OCI-LY3 (cell line): ENCODE data around the gene WASHC2C.
"Not testable (repeated sequence)": the region's sequence is repeated elsewhere in the genome, so short reads cannot be mapped to it uniquely, and the experiment has no call there.

ENCODE experiments used
- EZH2phosphoT487 ChIP-seq: fragments of 200-600 bp; shearing (Covaris generic); IDR thresholded peaks from 2 replicates; pipeline ENCODE4 v1.6.1; 2018; ENCODE audit warnings: antibody characterized with exemption, mixed run types, low read depth
- TF ChIP-seq, protein P1 (sequence below): fragments of 200-600, 300-600 bp; sonication (generic); IDR thresholded peaks from 2 replicates; pipeline ENCODE4 v1.5.1; 2014; ENCODE audit warnings: antibody characterized with exemption, low read length, low read depth

GRCh38 chr10:45768334-45768733 is 41.3 kb downstream of the WASHC2C start:
- TF ChIP-seq, protein P1, sequence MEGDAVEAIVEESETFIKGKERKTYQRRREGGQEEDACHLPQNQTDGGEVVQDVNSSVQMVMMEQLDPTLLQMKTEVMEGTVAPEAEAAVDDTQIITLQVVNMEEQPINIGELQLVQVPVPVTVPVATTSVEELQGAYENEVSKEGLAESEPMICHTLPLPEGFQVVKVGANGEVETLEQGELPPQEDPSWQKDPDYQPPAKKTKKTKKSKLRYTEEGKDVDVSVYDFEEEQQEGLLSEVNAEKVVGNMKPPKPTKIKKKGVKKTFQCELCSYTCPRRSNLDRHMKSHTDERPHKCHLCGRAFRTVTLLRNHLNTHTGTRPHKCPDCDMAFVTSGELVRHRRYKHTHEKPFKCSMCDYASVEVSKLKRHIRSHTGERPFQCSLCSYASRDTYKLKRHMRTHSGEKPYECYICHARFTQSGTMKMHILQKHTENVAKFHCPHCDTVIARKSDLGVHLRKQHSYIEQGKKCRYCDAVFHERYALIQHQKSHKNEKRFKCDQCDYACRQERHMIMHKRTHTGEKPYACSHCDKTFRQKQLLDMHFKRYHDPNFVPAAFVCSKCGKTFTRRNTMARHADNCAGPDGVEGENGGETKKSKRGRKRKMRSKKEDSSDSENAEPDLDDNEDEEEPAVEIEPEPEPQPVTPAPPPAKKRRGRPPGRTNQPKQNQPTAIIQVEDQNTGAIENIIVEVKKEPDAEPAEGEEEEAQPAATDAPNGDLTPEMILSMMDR = not testable (repeated sequence)
- not testable (repeated sequence) for TF ChIP-seq EZH2phosphoT487
